Cardiac septum (tissue), 1 donor: ENCODE measurements around the gene C14orf93. TPM values are rescaled to one million over a fixed set of nuclear protein-coding genes. Genes with fewer than 3 reads are reported as not detected.

Experiments
- DNase-seq: peaks from one replicate; pipeline ENCODE4 v3.0.0-alpha.2; 2020; ENCODE audit warnings: low spot score
- intact Hi-C: fragments of 100-400 bp; cut with DNase I; formaldehyde crosslinking; loops from one replicate; pipeline ENCODE4 v1.14.0; 2022
- total RNA-seq: library from RNA; stranded (reverse); fragmentation: NEBNext Ultra II Directional; extraction: Animal tissue kit (Norgen Biotek cat#: 25700); gene quantifications from one replicate; pipeline ENCODE4 v1.2.1, GENCODE V29; 2021
- donor health status: DM: no; HTN: no; CAD: no.

Gene C14orf93
- total RNA-seq, 1 donor from 2014 or later = 3.7 TPM

- DNase-seq = no peak
- intact Hi-C loops = no loop called here
Observed at GRCh38 chr14:23000860-23001259, 9.1 kb downstream of the C14orf93 start.

GRCh38 chr14:22998329-22999012 is 11.5 kb downstream of the C14orf93 start:
- no peak for DNase-seq
- intact Hi-C loops = no loop called here

DNA sequence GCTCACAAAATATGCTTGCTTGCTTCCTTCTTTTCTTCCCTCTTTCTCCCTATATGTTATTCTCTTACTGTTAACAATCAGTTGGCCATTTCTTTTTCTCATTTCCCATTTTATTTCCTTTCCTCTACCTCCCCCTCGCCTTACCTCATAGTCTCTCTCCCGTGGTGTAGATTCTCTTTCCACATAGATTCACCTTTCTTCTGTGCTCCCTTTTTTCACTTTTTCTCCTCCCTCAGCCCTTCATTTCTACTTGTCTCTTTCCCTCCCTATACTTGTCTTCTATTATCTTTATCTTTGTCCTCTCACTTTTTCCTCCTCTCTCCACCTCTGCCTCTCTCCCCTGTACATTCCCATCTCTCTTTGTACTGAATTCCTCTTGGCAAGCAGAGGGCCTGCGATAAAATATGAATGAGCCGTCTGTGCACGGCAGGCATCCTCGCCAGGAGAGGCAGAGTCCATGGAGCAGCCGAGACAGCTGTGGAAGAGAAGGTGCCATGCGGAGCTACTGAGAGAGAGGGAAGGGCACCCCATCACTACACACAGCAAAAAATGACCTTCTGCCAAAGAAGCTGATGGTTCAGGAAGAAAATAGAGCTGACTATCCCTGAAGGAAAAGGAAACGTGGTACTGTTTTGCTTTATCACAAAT is 12.1 kb downstream of the C14orf93 start:
- DNase-seq = no peak
- intact Hi-C loops = no loop called here

DNA sequence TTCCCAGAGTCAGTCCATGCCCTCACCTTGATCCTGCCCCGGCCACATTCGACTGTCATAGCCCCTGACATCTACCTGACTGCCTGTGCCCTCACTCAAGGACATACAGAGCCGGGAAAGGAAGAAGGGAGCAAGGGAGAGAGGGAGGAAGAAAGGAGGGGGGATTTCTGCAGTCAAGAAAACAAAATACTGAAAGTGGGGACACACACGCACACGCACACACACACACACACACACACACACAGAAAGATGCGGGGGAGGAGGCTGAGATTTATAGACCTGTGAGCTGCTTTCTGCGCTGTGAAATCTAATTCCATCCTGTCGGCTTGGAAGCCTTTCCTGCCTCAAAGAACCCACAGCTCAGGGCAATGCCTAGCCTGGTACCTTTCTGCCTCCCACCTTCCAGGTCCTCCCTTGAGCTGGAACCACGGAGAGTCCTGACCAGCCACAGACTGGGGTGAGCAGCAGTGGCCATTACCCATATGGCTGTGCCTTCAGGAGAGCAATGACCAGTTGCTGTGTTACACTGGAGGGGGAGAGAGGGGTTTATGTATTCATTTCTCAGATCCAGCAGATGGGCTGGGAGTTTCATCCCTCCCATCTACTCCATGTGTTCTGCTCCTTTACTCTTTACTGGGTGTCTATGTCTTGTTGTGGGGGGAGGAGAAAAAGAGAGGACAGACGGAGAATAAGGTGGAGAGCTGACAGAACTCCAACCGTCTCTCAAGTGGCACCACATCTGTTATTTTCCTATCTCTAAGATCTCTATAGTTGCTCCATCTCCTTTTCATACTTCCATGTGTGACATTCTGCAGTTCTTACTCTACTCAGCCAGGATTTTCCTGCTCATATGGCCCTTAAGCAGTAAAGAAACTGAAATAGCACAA is 12.9 kb downstream of the C14orf93 start:
- no peak for DNase-seq
- intact Hi-C loops = no loop called here

GRCh38 chr14:22995889-22996625 is 13.9 kb downstream of the C14orf93 start:
- no peak for DNase-seq
- intact Hi-C loops = no loop called here

GRCh38 chr14:22994762-22995275 is 15.1 kb downstream of the C14orf93 start:
- intact Hi-C loops = no loop called here
- no peak for DNase-seq

GRCh38 chr14:22993517-22993916 is 16.4 kb downstream of the C14orf93 start:
- no peak for DNase-seq
- intact Hi-C loops = no loop called here

DNA sequence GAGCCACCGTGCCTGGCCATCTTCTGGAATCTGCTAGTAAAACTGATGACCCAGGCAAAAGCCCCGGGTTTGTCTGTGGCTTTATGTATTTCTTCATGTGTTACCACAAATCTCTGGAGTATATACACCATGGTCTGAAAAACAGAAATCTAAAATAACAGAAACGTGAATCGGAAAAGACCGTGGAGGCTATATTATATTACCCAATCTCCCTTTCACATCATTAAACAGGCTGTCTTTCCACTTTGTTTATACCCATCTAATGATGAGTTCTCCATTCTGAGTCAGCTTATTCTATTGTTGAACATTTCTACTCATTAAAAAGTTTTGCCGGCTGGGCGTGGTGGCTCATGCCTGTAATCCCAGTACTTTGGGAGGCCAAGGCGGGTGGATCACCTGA is 18.1 kb downstream of the C14orf93 start:
- intact Hi-C loops = no loop called here

DNA sequence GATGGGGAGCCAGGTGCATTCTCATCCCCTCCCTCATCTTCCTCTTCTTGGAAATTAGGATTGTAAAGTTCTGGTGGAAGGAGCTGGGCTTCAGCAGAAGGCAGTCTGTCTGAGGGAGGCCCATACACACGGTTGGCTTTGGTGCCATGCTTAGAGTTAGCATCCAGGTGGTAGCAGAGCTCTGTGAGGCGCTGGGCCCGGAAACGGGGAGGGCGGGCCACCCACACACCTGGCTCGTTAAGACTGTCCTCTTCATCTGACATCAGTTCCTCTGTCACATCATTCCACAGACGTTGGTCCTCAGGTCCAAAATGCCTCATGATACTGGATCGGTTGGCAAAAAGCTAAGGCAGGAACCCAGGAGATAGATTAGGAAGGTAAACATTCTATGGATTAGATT is 22.7 kb downstream of the C14orf93 start:
- intact Hi-C loops = no loop called here
- DNase-seq = no peak

More for the DNA sequence above, 18.1 kb downstream of the C14orf93 start:
- DNase-seq = no peak

GRCh38 chr14:22986508-22987054 is 23.4 kb downstream of the C14orf93 start:
- DNase-seq = peak; percentile 95
- intact Hi-C loops = loop anchor here (1.0 kb wide), 1 partner anchor 72 kb away; no protein-coding TSS in a partner anchor

DNA sequence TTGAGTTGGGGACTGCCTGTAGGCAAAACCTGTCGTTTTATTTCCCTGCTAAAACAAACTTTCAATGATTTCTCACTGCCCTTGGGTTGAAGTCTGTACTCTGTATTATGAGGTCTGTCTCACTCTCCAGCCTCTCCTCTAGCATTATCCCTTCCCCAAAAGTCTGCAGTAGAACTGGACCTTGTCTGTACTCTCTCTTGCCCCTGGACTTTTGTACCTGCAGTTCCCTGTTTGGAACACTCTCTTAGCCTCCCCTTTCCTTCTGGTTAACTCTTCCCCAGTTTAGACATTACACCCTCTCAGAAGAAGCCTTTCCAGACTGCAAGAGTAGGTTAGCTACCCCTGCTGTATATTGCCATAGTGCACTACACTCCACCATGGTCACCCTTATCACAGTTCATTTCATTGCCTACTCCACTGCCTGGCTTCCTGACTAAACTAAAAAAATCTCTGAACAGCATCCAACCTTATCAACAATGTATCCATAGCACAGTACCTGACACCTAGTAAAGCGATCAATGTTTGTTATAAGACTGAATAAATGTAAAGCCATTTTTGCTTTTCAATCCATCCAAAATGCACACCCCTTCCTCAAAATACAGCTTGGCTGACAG is 23.9 kb downstream of the C14orf93 start:
- intact Hi-C loops = loop anchor here (1.0 kb wide), 1 partner anchor 72 kb away; no protein-coding TSS in a partner anchor
- DNase-seq = no peak

DNA sequence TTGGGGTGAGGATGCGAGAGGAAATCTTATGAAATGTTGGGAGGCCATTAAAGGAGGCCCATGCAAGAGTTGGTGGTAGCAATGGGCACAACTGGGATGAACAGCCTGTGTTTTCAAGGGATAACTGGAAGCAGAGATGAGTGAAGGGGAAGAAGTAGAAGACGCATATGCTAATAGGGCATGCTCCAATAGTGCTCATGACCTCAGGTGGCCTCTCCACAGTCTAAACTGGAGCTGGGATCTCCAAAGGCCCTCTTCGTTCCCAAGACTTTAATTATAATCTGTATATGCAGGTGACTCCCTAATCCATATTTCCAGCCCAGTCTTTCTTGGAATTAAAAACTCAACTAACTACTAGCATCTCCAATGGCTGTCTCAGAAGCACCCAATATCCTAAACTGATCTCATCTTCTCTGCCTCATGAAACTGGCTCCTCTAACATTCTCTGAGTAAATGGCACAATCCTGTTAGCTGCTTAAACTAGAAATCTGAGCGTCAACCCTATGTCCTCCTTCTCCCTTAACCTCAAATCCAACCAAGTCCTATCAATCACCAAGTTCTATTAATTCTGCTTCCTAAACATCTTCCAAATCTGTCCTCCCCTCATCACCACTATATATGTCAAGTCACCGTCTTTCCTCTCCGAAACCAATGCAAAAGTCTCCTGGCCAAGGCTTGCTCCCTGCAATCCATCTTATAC is 24.8 kb downstream of the C14orf93 start:
- DNase-seq = no peak
- intact Hi-C loops = no loop called here

- intact Hi-C loops = loop anchor here (1.0 to 2.0 kb wide), 3 partner anchors 26 to 111 kb away; partner anchors contain the start of genes HAUS4 and LRP10
- DNase-seq = peak; percentile 93
Observed at GRCh38 chr14:22982477-22983245, 27.3 kb downstream of the C14orf93 start, which contains the start of gene AJUBA. AJUBA (minus strand) TSS chr14:22982551; CDS start chr14:22982266, 285 bp downstream.

DNA sequence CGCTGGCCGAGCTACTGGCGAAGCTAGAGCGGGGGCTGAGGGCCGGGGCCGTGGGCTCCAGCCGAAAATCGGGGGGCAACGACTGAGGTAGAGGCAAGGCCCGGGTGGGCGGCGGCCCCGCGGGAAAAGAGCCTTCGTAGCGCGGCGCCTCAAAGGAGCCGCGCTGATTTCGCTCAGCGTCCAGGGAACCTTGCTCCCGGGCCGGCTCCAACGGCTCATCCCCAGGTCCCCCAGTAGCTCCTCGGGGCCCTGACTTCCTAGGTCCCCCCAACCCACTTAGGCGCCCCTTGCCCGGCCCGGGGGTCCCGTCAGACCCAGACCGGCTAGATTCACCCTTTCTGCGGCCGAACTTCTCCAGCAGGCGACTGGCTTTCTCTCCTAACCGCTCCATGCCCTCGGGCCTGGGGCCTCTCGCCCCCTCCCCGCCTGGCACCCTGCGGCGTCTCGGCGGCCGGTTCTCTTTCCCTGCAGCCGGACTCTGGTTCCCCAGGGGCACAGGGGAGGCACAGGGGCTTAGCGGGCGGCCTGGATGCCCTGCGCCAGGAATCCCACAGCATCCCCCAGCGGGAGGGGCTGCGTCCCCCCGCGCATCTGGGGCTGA is 28.0 kb downstream of the C14orf93 start:
- no peak for DNase-seq
- intact Hi-C loops = loop anchor here (1.0 to 2.0 kb wide), 3 partner anchors 25 to 111 kb away; partner anchors contain the start of genes HAUS4 and LRP10

DNA sequence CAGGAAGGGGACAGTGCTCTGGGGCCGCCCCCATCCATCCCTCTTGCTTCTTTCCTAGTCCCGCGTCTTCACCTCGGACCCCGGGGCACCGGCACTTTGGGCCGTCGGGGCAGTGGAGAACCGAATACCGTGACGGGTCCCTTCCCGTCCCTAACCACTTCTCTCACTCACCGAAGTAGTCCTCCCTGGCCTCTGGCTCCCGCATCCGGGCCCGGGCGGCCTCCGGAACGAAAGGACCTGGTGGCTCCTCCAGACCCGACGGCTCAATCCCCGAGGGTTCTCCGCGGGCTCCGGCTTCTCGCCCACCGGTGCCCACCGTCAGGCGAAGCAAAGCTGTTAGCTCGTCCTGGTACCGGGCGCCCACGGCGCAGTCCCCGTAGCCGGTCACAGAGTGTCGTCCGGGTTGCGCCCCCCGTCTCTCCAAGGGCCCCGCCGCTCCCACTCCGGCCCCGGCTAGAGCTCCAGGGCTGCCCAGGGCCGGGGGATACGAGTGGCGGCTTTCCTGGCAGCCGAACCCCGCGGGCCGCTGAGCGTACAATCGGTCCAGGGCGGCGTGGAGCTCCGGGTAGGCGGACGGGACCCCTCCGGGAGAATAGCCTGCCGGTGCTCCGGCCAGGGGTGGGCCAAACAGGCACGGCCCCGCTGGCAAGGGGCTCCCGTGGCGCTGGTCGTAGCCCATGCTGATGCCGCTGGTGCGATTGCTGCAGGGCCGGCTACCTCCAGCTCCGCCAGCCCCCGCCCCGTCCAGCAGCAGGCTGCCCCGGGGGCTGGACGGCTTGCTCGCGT is 28.7 kb downstream of the C14orf93 start:
- intact Hi-C loops = no loop called here
- DNase-seq = no peak

DNA sequence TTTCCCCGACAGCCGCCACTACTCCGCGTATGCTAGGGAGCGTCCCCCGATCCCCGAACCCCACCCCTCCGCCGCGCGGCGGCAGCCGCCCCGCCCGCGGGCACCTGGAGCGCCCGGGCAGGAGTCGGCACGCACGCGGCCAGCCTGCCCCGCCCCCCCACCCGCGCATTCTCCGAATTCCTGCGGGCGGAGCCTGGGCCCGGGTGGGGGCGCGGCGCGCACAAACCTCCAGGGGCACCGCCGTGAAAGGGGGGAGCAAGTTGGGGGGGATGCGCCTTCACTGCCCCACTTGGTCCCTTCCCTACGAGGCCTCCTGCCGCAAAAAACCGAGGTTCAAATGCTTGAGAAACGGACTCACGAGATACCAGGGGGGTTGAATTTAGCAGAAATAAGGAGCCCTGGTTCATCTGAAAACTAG is 29.3 kb downstream of the C14orf93 start:
- intact Hi-C loops = no loop called here
- DNase-seq = no peak
